K562 (cell line): ENCODE data around the gene FRMD4A. TPM values are rescaled to one million over a fixed set of nuclear protein-coding genes. Genes with fewer than 3 reads are reported as not detected.

Source experiments
- ATAC-seq: fragments of 200-7000 bp; cut with Tn5 transposase; 3 replicates; pipeline ENCODE4 v1.9.1; 2020; ENCODE audit warnings: moderate library complexity
- BruUV-seq: library from RNA; stranded (reverse); fragments of 400-500 nt; replicated peaks from 2 replicates; lab custom pipeline; 2021; lab: Mats Ljungman, UMichigan
- CTCF ChIA-PET: fragments of 300-600 bp; formaldehyde crosslinking; extraction: SDS; loops from one replicate; lab custom pipeline; 2021; ENCODE audit warnings: low intra/inter-chr PET ratio; lab: Yijun Ruan, JAX
- POLR2A ChIA-PET: fragments of 300-600, 350-650 bp; sonication (Branson Sonifier 250); formaldehyde crosslinking; extraction: SDS; loops from one replicate; lab custom pipeline; 2021; ENCODE audit warnings: antibody characterized with exemption, inconsistent platforms; lab: Yijun Ruan, JAX
- DNase-seq, 4 experiments: peaks; one replicate each; pipeline versions ENCODE4 v3.0.0 to v3.0.0-alpha.2; 2011 to 2018; ENCODE audit warnings: low spot score in 3 of 4, mixed read lengths in 3 of 4; ENCODE audit errors: extremely low read depth in 1 of 4
- FAIRE-seq: peaks from 2 replicates; lab custom pipeline; 2011; peaks lifted over from hg19 to GRCh38; lab: Jason Lieb, UNC
- H2AFZ ChIP-seq: 2 replicates; pipeline ENCODE4 v1.6.0; 2011; ENCODE audit warnings: low read depth, low read length, control low read depth, inconsistent platforms
- H3K27ac ChIP-seq: fragments of 200-600 bp; 3 replicates; pipeline ENCODE4 v1.8.0; 2011; ENCODE audit warnings: low read depth, mild to moderate bottlenecking, control low read depth, inconsistent platforms, low read length, moderate library complexity, mixed read lengths; ENCODE audit errors: extremely low read depth
- H3K27me3 ChIP-seq, 2 experiments: fragments of 300-600 bp in 1 of 2; 2 replicates in 1 of 2; 3 replicates in 1 of 2; pipeline versions ENCODE4 v1.6.0 to v1.8.0; 2011; ENCODE audit warnings: inconsistent platforms in 2 of 2, low read length in 2 of 2, mild to moderate bottlenecking in 1 of 2, mixed read lengths in 1 of 2, moderate library complexity in 1 of 2; ENCODE audit not compliant: control insufficient read depth in 2 of 2, insufficient read depth in 2 of 2
- H3K36me3 ChIP-seq: fragments of 300-600 bp; 3 replicates; pipeline ENCODE4 v1.8.0; 2011; ENCODE audit warnings: mild to moderate bottlenecking, low read length, inconsistent platforms; ENCODE audit not compliant: control insufficient read depth, insufficient read depth
- H3K4me1 ChIP-seq, 2 experiments: fragments of 200-600 bp in 1 of 2; replicated peaks in 1 of 2; 2 replicates in 1 of 2; 3 replicates in 1 of 2; pipeline versions ENCODE4 v1.5.1 to v1.8.0; 2011; ENCODE audit warnings: inconsistent platforms in 2 of 2, low read length in 2 of 2, mild to moderate bottlenecking in 1 of 2, mixed read lengths in 1 of 2, moderate library complexity in 1 of 2; ENCODE audit not compliant: control insufficient read depth in 2 of 2, insufficient read depth in 2 of 2
- H3K4me2 ChIP-seq: 2 replicates; pipeline ENCODE4 v1.6.1; 2011; ENCODE audit warnings: low read length, control low read depth, inconsistent platforms, mixed read lengths; ENCODE audit not compliant: insufficient read depth
- H3K4me3 ChIP-seq: fragments of 200-600 bp; sonication (generic), shearing (Covaris generic); 2 replicates; pipeline ENCODE4 v1.5.1; 2016; ENCODE audit warnings: control low read depth, inconsistent platforms
- H3K79me2 ChIP-seq: fragments of 200-600 bp; 3 replicates; pipeline ENCODE4 v1.8.0; 2011; ENCODE audit warnings: low read length, inconsistent platforms; ENCODE audit not compliant: control insufficient read depth, insufficient read depth
- H3K9ac ChIP-seq, 2 experiments: 2 replicates each; pipeline versions ENCODE4 v1.6.0 to v1.6.1; 2011; ENCODE audit warnings: low read depth in 2 of 2, low read length in 2 of 2, control low read depth in 1 of 2, inconsistent platforms in 1 of 2, mild to moderate bottlenecking in 1 of 2, mixed read lengths in 1 of 2; ENCODE audit not compliant: insufficient read depth in 1 of 2
- H3K9me1 ChIP-seq: one replicate; pipeline ENCODE4 v1.6.0; 2011; ENCODE audit warnings: inconsistent platforms, mild to moderate bottlenecking, low read length, moderate library complexity; ENCODE audit not compliant: control insufficient read depth, insufficient read depth
- H3K9me3 ChIP-seq: replicated peaks from 2 replicates; pipeline ENCODE4 v1.5.1; 2011; ENCODE audit warnings: low read depth, low read length, inconsistent platforms; ENCODE audit not compliant: control insufficient read depth, insufficient read depth
- H4K20me1 ChIP-seq: replicated peaks from 2 replicates; pipeline ENCODE4 v1.6.1; 2011; ENCODE audit warnings: low read length, inconsistent platforms, mixed read lengths; ENCODE audit not compliant: control insufficient read depth, insufficient read depth
- AFF4 ChIP-seq: sonication (generic); formaldehyde crosslinking; IDR thresholded peaks from 2 replicates; pipeline ENCODE4 v1.8.0; 2023; ENCODE audit warnings: mild to moderate bottlenecking, missing genetic modification reagents
- BRD4 ChIP-seq: fragments of 200-600 bp; sonication (generic); IDR thresholded peaks from 2 replicates; pipeline ENCODE4 v1.6.1; 2017; ENCODE audit warnings: inconsistent platforms
- CEBPG ChIP-seq, 3 experiments: fragments of 200-800 bp in 1 of 3; sonication (Bioruptor generic) in 1 of 3; sonication (generic) in 1 of 3; formaldehyde crosslinking in 1 of 3; IDR thresholded peaks in 2 of 3; conservative IDR thresholded peaks in 1 of 3; 2 replicates each; pipeline versions ENCODE4 v1.6.1 to v1.8.0; 2016 to 2022; ENCODE audit warnings: missing compliant biosample characterization in 2 of 3, missing genetic modification characterization in 2 of 3, mild to moderate bottlenecking in 1 of 3, missing genetic modification reagents in 1 of 3
- MYNN ChIP-seq, 2 experiments: sonication (generic); formaldehyde crosslinking in 1 of 2; IDR thresholded peaks; 2 replicates each; pipeline versions ENCODE4 v1.5.0 to v1.6.1; 2016 to 2020; ENCODE audit warnings: antibody characterized with exemption in 1 of 2, missing genetic modification reagents in 1 of 2
- SREBF1 ChIP-seq: fragments of 150-350 bp; IDR thresholded peaks from 2 replicates; pipeline ENCODE4 v1.6.1; 2014; ENCODE audit warnings: antibody characterized with exemption, low read depth, low read length, borderline replicate concordance
- SRSF9 ChIP-seq: fragments of 200-400 bp; formaldehyde crosslinking; IDR thresholded peaks from 2 replicates; pipeline ENCODE4 v1.6.1; 2017; ENCODE audit warnings: low read depth, low read length, borderline replicate concordance
- ZNF778 ChIP-seq: fragments of 450-650 bp; formaldehyde crosslinking; IDR thresholded peaks from 2 replicates; pipeline ENCODE4 v1.4.0; 2020; ENCODE audit warnings: mild to moderate bottlenecking, moderate library complexity
- WGBS: fragments of 100-300 bp; shearing (Covaris generic); methylation state at CpG from one replicate; pipeline ENCODE4 v1.1.6; 2016; ENCODE audit warnings: low coverage, mixed read lengths; ENCODE audit not compliant: insufficient coverage; ENCODE audit errors: missing lambda C conversion rate; 5-methylcytosine and 5-hydroxymethylcytosine counted together
- in situ Hi-C: fragments of 300-500 bp; cut with MboI; formaldehyde crosslinking; loops from 4 replicates; pipeline ENCODE4 v1.15.0; 2018; ENCODE audit warnings: inconsistent platforms, mixed read lengths
- intact Hi-C: fragments of 100-400 bp; cut with micrococcal nuclease; formaldehyde crosslinking; loops from 2 replicates; pipeline ENCODE4 v1.14.2; 2022
- polyA plus RNA-seq, 8 experiments: library from polyadenylated mRNA; depleted of rRNA in 4 of 8; stranded (reverse) in 5 of 8; unstranded in 3 of 8; fragments of >200 nt; fragmentation: Nextera tagmentation in 2 of 8; fragmentation: Illumina TruSeq in 1 of 8; extraction: Ambion mirVana in 2 of 8; extraction: Trizol in 1 of 8; gene quantifications; 2 replicates each; pipeline versions ENCODE4 v1.2.1 to v1.2.3, GENCODE V29; 2011 to 2014; ENCODE audit warnings: inconsistent platforms in 1 of 8, missing spikeins in 1 of 8
- total RNA-seq, 7 experiments: library from RNA; depleted of rRNA in 6 of 7; stranded (reverse); fragments of >200 nt in 6 of 7; fragmentation: Illumina TruSeq in 2 of 7; extraction: Trizol in 2 of 7; gene quantifications; 2 replicates each; pipeline versions ENCODE4 v1.2.1 to v1.2.3, GENCODE V29; 2011 to 2021; ENCODE audit warnings: low replicate concordance in 1 of 7
- TF ChIP-seq, protein P1 (sequence below): fragments of 450-650 bp; conservative IDR thresholded peaks from 2 replicates; pipeline ENCODE4 v1.6.1; 2016; ENCODE audit warnings: missing genetic modification characterization, low read depth, mild to moderate bottlenecking, missing compliant biosample characterization, moderate library complexity

Gene FRMD4A
- total and polyA plus RNA-seq, 9 of the 15 experiments (the other 6 are each of a cell fraction or from before 2014, with no cell fraction given): 0.80 to 5.2 (median 3.0) TPM

DNA sequence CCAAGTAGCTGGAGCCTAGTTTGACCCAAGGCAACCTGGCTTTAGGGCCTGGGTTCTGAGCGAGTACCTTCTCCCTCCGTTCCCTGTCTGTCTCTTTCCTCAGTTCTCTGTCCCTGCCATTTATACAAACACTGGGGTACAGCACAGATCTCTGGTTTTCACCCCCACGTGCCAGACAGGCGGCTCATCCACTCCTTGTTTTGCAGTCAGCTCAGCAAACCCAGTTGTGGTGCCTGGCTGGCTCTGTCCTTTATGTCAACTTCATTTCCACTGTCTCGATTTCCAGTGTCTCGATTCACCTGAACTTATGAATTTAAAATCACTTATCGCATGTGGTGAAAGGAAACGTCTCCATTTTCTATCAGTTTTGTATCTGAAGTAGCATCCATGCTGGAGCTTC, 230.8 kb downstream of the FRMD4A start:
- Histone ChIP-seq H4K20me1 (no peaks in the 10 kb centered on the region; the same call in 1 of the 2 replicates), H3K9me3 (no peaks in the 10 kb centered on the region), H2AFZ (no peak overlapping the region), H3K79me2 (no peaks in the 10 kb centered on the region), H3K4me1 (no peaks in the 10 kb centered on the region), H3K4me3 (no peak overlapping the region), H3K9ac (no peak overlapping the region), H3K27me3 (peaks cover 7 to 23% of the 10 kb centered on the region in 2 experiments), H3K9me1 (no peaks in the 10 kb centered on the region), H3K36me3 (no peaks in the 10 kb centered on the region), H3K27ac (no peak overlapping the region), H3K4me2 (no peak overlapping the region)
- ATAC-seq: no peak
- FAIRE-seq: no peak
- DNase-seq: no peak
- ChIA-PET CTCF (no interaction called here), POLR2A (interaction anchor here (0.5 to 1.6 kb wide), 4 partner anchors 23 to 86 kb away, joined by 4 read pairs; no protein-coding TSS in a partner anchor)
- WGBS: 2% methylated on average over 8 of the region's 8 CpGs
- intact Hi-C loops (no loop called here), in situ Hi-C loops (no loop called here)
- BruUV-seq: no TSS peak
- no peak for TF ChIP-seq AFF4 (CRISPR knock-in tag)
- TF ChIP-seq SREBF1: no peak
- TF ChIP-seq SRSF9: no peak
- TF ChIP-seq BRD4: no peak
- TF ChIP-seq CEBPG (CRISPR knock-in tag; IDR thresholded peaks at IDR 0.05): no peak
- no peak for TF ChIP-seq CEBPG (tag; conservative IDR thresholded peaks at IDR 0.05 in 1 of 2, IDR thresholded peaks at IDR 0.05 in 1 of 2)
- TF ChIP-seq, protein P1, sequence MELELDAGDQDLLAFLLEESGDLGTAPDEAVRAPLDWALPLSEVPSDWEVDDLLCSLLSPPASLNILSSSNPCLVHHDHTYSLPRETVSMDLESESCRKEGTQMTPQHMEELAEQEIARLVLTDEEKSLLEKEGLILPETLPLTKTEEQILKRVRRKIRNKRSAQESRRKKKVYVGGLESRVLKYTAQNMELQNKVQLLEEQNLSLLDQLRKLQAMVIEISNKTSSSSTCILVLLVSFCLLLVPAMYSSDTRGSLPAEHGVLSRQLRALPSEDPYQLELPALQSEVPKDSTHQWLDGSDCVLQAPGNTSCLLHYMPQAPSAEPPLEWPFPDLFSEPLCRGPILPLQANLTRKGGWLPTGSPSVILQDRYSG (tag): no peak
- TF ChIP-seq ZNF778 (CRISPR knock-in tag): no peak
- TF ChIP-seq MYNN (IDR thresholded peaks at IDR 0.05): no peak
- TF ChIP-seq MYNN (CRISPR knock-in tag; IDR thresholded peaks at IDR 0.05): no peak
